Cerebellar nuclear complex (tissue), 1 donor: Measurements from ENCODE around the gene FAT2.
"Not testable (repeated sequence)": the region's sequence is repeated elsewhere in the genome, so short reads cannot be mapped to it uniquely, and the experiment has no call there.

Source experiments
- DNase-seq, 2 experiments: peaks; one replicate each; lab custom pipeline; 2025; lab: John Stamatoyannopoulos, UW

FAT2 gene

GRCh38 chr5:151581812-151582583 lies 9.1 kb downstream of the FAT2 start:
- DNase-seq = peak; percentile 28 to 68

GRCh38 chr5:151581347-151581746 lies 9.8 kb downstream of the FAT2 start:
- no peak for DNase-seq

- no peak for DNase-seq
These were observed 10.3 kb downstream of the FAT2 start for GRCh38 chr5:151580858-151581257.

GRCh38 chr5:151580239-151580638 lies 10.9 kb downstream of the FAT2 start:
- DNase-seq = no peak

GRCh38 chr5:151579146-151579545 lies 12.0 kb downstream of the FAT2 start:
- not testable (repeated sequence) for DNase-seq

GRCh38 chr5:151578326-151579025 lies 12.7 kb downstream of the FAT2 start:
- no peak for DNase-seq

- no peak for DNase-seq
These were observed 13.6 kb downstream of the FAT2 start for GRCh38 chr5:151577566-151577965.

GRCh38 chr5:151574444-151574996 lies 16.6 kb downstream of the FAT2 start:
- DNase-seq = no peak

GRCh38 chr5:151572657-151573368 lies 18.3 kb downstream of the FAT2 start:
- DNase-seq = no peak

- DNase-seq = no peak
These were observed 19.6 kb downstream of the FAT2 start for GRCh38 chr5:151571270-151572173.

- DNase-seq = no peak
These were observed 20.4 kb downstream of the FAT2 start for GRCh38 chr5:151570512-151571269.

GRCh38 chr5:151570058-151570457 lies 21.1 kb downstream of the FAT2 start:
- DNase-seq = no peak

GRCh38 chr5:151569132-151570046 lies 21.7 kb downstream of the FAT2 start:
- no peak for DNase-seq

GRCh38 chr5:151568036-151568435 lies 23.1 kb downstream of the FAT2 start:
- no peak for DNase-seq

- DNase-seq = no peak
These were observed 25.2 kb downstream of the FAT2 start for GRCh38 chr5:151565971-151566370.

- no peak for DNase-seq
These were observed 29.0 kb downstream of the FAT2 start for GRCh38 chr5:151562019-151562707.

GRCh38 chr5:151557951-151558350 lies 33.2 kb downstream of the FAT2 start:
- DNase-seq = no peak

- no peak for DNase-seq
These were observed 33.7 kb downstream of the FAT2 start for GRCh38 chr5:151557466-151557865.

GRCh38 chr5:151556806-151557205 lies 34.3 kb downstream of the FAT2 start:
- no peak for DNase-seq
